GM12801 (cell line): ENCODE measurements around the gene CCNL2.

Experiments used
- CTCF ChIP-seq: IDR thresholded peaks from one replicate; pipeline ENCODE4 v1.5.1; 2011; ENCODE audit warnings: control low read depth; ENCODE audit not compliant: insufficient read length; ENCODE audit errors: extremely low read depth

CCNL2 gene

GRCh38 chr1:1406821-1407635 lies 7.9 kb upstream of the CCNL2 start, which contains the start of gene MRPL20:
Gene MRPL20, minus strand, starts transcription at chr1:1407293. Its CDS starts 76 bp downstream, at chr1:1407217.
- no peak for TF ChIP-seq CTCF

GRCh38 chr1:1406101-1406820 lies 7.1 kb upstream of the CCNL2 start:
- TF ChIP-seq CTCF = no peak

GRCh38 chr1:1403653-1404052 lies 4.5 kb upstream of the CCNL2 start:
- TF ChIP-seq CTCF = no peak

GRCh38 chr1:1402072-1402900 lies 3.2 kb upstream of the CCNL2 start:
- no peak for TF ChIP-seq CTCF

- TF ChIP-seq CTCF = no peak
These were observed 2.4 kb upstream of the CCNL2 start for GRCh38 chr1:1401457-1402010.

- TF ChIP-seq CTCF = no peak
These were observed 1.7 kb upstream of the CCNL2 start for GRCh38 chr1:1400576-1401456.
